ENCODE data around the gene ILDR2. TPM values are rescaled to one million over a fixed set of nuclear protein-coding genes. Genes with fewer than 3 reads are reported as not detected.
"Not testable (repeated sequence)": the region's sequence is repeated elsewhere in the genome, so short reads cannot be mapped to it uniquely, and the experiment has no call there.

ILDR2 gene
- total RNA-seq, 1 donor from 2014 or later: 2.7 TPM

GRCh38 chr1:166889776-166890175 lies 85.6 kb downstream of the ILDR2 start:
- Mint-ChIP-seq H3K4me3 (ENCODE audit: unreplicated experiment) (no peak overlapping the region), H3K9me3 (ENCODE audit: low read depth) (no peaks in the 10 kb centered on the region), H3K36me3 (ENCODE audit: low read depth) (peaks cover 2% of the 10 kb centered on the region), H3K27me3 (ENCODE audit: low read depth) (peaks cover 57% of the 10 kb centered on the region), H3K27ac (ENCODE audit: unreplicated experiment) (no peak overlapping the region), H3K4me1 (ENCODE audit: low read depth) (no peaks in the 10 kb centered on the region)
- no peak for DNase-seq (ENCODE audit: low spot score)
- no peak for TF ChIP-seq CTCF (IDR thresholded peaks at IDR 0.05)

- Mint-ChIP-seq H3K27me3 (ENCODE audit: low read depth) (peaks cover 60% of the 10 kb centered on the region), H3K9me3 (ENCODE audit: low read depth) (no peaks in the 10 kb centered on the region)
Measured at GRCh38 chr1:166888373-166889111, 86.8 kb downstream of the ILDR2 start.

GRCh38 chr1:166884971-166885370 lies 90.4 kb downstream of the ILDR2 start:
- DNase-seq (ENCODE audit: low spot score): no peak
- Mint-ChIP-seq H3K4me3 (ENCODE audit: unreplicated experiment) (no peak overlapping the region), H3K9me3 (ENCODE audit: low read depth) (no peaks in the 10 kb centered on the region), H3K4me1 (ENCODE audit: low read depth) (no peaks in the 10 kb centered on the region), H3K36me3 (ENCODE audit: low read depth) (peaks cover 2% of the 10 kb centered on the region), H3K27ac (ENCODE audit: unreplicated experiment) (no peak overlapping the region), H3K27me3 (ENCODE audit: low read depth) (peaks cover 45% of the 10 kb centered on the region)
- no peak for TF ChIP-seq CTCF (IDR thresholded peaks at IDR 0.05)

More at GRCh38 chr1:166888373-166889111, 86.8 kb downstream of the ILDR2 start:
- DNase-seq (ENCODE audit: low spot score): no peak
- no peaks in the 10 kb centered on the region for H3K4me1 Mint-ChIP-seq (ENCODE audit: low read depth)
- TF ChIP-seq CTCF (IDR thresholded peaks at IDR 0.05): no peak
- H3K27ac Mint-ChIP-seq (ENCODE audit: unreplicated experiment): no peak overlapping the region
- peaks cover 2% of the 10 kb centered on the region for H3K36me3 Mint-ChIP-seq (ENCODE audit: low read depth)
- H3K4me3 Mint-ChIP-seq (ENCODE audit: unreplicated experiment): no peak overlapping the region

GRCh38 chr1:166884040-166884642 lies 91.2 kb downstream of the ILDR2 start:
- Mint-ChIP-seq H3K4me1 (ENCODE audit: low read depth) (no peaks in the 10 kb centered on the region), H3K36me3 (ENCODE audit: low read depth) (peaks cover 2% of the 10 kb centered on the region), H3K27ac (ENCODE audit: unreplicated experiment) (no peak overlapping the region), H3K9me3 (ENCODE audit: low read depth) (no peaks in the 10 kb centered on the region), H3K4me3 (ENCODE audit: unreplicated experiment) (no peak overlapping the region), H3K27me3 (ENCODE audit: low read depth) (peaks cover 38% of the 10 kb centered on the region)
- TF ChIP-seq CTCF (IDR thresholded peaks at IDR 0.05): peak; percentile 81
- DNase-seq (ENCODE audit: low spot score): no peak

GRCh38 chr1:166882893-166883292 lies 92.4 kb downstream of the ILDR2 start:
- no peak overlapping the region for H3K4me3 Mint-ChIP-seq (ENCODE audit: unreplicated experiment)
- peaks cover 35% of the 10 kb centered on the region for H3K27me3 Mint-ChIP-seq (ENCODE audit: low read depth)
- DNase-seq (ENCODE audit: low spot score): no peak
- H3K36me3 Mint-ChIP-seq (ENCODE audit: low read depth): peaks cover 2% of the 10 kb centered on the region
- no peaks in the 10 kb centered on the region for H3K9me3 Mint-ChIP-seq (ENCODE audit: low read depth)
- no peaks in the 10 kb centered on the region for H3K4me1 Mint-ChIP-seq (ENCODE audit: low read depth)
- no peak overlapping the region for H3K27ac Mint-ChIP-seq (ENCODE audit: unreplicated experiment)
- TF ChIP-seq CTCF (IDR thresholded peaks at IDR 0.05): no peak

GRCh38 chr1:166878173-166878917 lies 97.0 kb downstream of the ILDR2 start:
- not testable (repeated sequence) for H3K36me3 Mint-ChIP-seq (ENCODE audit: low read depth); H3K27ac Mint-ChIP-seq (ENCODE audit: unreplicated experiment); DNase-seq (ENCODE audit: low spot score); H3K27me3 Mint-ChIP-seq (ENCODE audit: low read depth); H3K9me3 Mint-ChIP-seq (ENCODE audit: low read depth); H3K4me3 Mint-ChIP-seq (ENCODE audit: unreplicated experiment)
- peaks cover 23% of the 10 kb centered on the region for H3K4me1 Mint-ChIP-seq (ENCODE audit: low read depth)
